ENCODE measurements around the gene CAMKK2. TPM values are rescaled to one million over a fixed set of nuclear protein-coding genes. Genes with fewer than 3 reads are reported as not detected.

CAMKK2 gene
- total RNA-seq, 2 experiments from 2014 or later, result 21.1 to 27.6 TPM

DNA sequence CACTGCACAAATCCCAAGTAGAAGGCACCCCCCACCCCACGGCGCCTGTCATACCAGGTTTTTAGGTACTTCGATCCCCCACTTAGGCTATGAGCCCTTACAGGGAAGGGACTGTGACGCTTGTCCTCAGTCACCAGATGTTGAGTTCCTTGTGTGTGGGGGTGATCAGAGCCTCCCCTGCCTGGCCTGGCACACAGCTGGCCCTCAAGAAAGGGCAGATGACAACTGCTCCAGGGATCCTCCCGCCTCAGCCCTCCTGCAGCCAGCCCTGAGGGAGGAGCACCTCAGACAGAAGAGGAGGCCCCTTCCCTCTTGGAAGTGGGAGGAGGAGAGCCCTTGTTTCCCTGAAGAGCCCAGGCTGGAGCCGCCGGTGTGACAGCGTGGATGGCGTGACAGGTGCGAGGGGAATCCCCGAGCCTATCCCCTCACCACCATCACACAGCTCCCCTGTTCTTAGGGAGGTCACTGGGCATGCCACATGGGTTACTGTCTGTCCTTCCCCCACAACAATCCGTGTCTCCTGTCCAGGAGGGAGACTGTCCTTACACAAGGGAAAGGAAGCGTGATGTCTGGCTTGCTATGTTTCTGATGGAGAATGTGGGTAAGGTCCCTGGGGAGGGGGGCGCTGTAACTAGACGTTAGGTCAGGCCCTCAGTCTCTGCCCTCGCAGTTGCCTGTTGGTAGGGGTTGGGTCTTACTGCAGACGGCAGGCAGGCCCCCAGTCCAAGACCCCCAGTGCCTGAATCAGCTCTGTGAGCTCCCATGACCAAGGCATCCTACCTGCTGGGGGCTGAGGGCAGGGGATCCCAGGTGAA lies 55.1 kb downstream of the CAMKK2 start:
- intact Hi-C loops (cut with micrococcal nuclease; ENCODE audit: unreplicated experiment), result no loop called here
- ChIA-PET POLR2A (no interaction called here), CTCF (ENCODE audit: unreplicated experiment) (no interaction called here)
- Histone ChIP-seq H3K4me1 (ENCODE audit: insufficient read depth, low read length, poor library complexity, severe bottlenecking) (no peaks in the 10 kb centered on the region), H3K79me2 (ENCODE audit: insufficient read depth, low read depth, low read length) (no peaks in the 10 kb centered on the region), H4K20me1 (ENCODE audit: insufficient read depth, low read length) (no peaks in the 10 kb centered on the region), H3K36me3 (ENCODE audit: insufficient read depth, low read length) (peaks cover 20% of the 10 kb centered on the region), H3K9me3 (ENCODE audit: low read length) (no peaks in the 10 kb centered on the region), H3K4me3 (ENCODE audit: low read depth, low read length, poor library complexity, severe bottlenecking) (no peak overlapping the region), H3K4me2 (ENCODE audit: low read length) (no peak overlapping the region; the same call in 1 of the 2 replicates), H2AFZ (ENCODE audit: low read length) (no peak overlapping the region), H3K27ac (ENCODE audit: low read depth, low read length, poor library complexity, severe bottlenecking) (no peak overlapping the region), H3K9me2 (ENCODE audit: insufficient read depth, low read length) (no peaks in the 10 kb centered on the region)
- TF ChIP-seq EZH2phosphoT487 (IDR thresholded peaks at IDR 0.05; ENCODE audit: borderline replicate concordance, low read depth, low read length), result no peak
- TF ChIP-seq CTCF (conservative IDR thresholded peaks at IDR 0.05; ENCODE audit: low read length), result no peak
- DNase-seq (ENCODE audit: low spot score), result no peak
- no TSS peak for BruUV-seq (replicated peaks)

DNA sequence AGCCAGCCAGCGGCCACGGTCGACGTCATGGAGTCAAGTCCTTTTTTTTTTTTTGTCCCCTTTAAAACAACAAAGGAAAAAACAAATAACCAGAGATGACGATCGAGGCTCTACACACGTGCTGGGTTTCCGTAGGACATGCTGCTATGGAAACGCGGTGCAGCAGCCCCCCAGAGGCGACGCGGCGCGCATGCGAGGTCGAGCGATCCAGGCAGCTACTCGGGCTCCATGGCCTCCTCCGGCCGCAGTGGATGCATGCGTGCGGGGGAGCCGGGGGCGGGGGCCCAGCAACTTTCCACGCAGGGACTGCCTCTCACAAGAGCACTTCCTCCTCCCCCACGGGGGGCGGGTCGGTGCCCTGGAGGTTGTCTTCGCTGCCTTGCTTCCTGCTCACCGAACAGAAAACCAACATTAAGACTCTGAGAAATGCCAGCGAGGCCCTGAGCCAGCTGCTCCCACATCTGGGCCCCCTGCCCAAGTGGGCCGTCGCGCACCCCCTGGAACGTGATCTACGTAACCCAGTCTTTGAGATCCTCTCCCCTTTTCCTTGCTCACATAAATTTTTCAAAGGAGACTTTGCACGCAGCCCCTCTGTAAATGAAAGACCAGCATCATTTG lies 55.9 kb downstream of the CAMKK2 start:
- intact Hi-C loops (cut with micrococcal nuclease; ENCODE audit: unreplicated experiment), result no loop called here
- no TSS peak for BruUV-seq (replicated peaks)
- Histone ChIP-seq H3K36me3 (ENCODE audit: insufficient read depth, low read length) (peaks cover 24% of the 10 kb centered on the region), H3K4me1 (ENCODE audit: insufficient read depth, low read length, poor library complexity, severe bottlenecking) (no peaks in the 10 kb centered on the region), H3K27ac (ENCODE audit: low read depth, low read length, poor library complexity, severe bottlenecking) (no peak overlapping the region), H3K79me2 (ENCODE audit: insufficient read depth, low read depth, low read length) (no peaks in the 10 kb centered on the region), H3K9me2 (ENCODE audit: insufficient read depth, low read length) (no peaks in the 10 kb centered on the region), H3K4me2 (ENCODE audit: low read length) (no peak overlapping the region; the same call in 1 of the 2 replicates), H3K4me3 (ENCODE audit: low read depth, low read length, poor library complexity, severe bottlenecking) (no peak overlapping the region), H3K9me3 (ENCODE audit: low read length) (no peaks in the 10 kb centered on the region), H4K20me1 (ENCODE audit: insufficient read depth, low read length) (no peaks in the 10 kb centered on the region), H2AFZ (ENCODE audit: low read length) (no peak overlapping the region)
- ChIA-PET POLR2A (interaction anchor here (0.5 kb wide), 1 partner anchor 365 kb away, joined by 4 read pairs; no protein-coding TSS in a partner anchor), CTCF (ENCODE audit: unreplicated experiment) (no interaction called here)
- no peak for DNase-seq (ENCODE audit: low spot score)
- TF ChIP-seq CTCF (conservative IDR thresholded peaks at IDR 0.05; ENCODE audit: low read length), result no peak
- TF ChIP-seq EZH2phosphoT487 (IDR thresholded peaks at IDR 0.05; ENCODE audit: borderline replicate concordance, low read depth, low read length), result no peak

GRCh38 chr12:121240062-121240420 lies 56.5 kb downstream of the CAMKK2 start:
- Histone ChIP-seq H3K4me3 (ENCODE audit: low read depth, low read length, poor library complexity, severe bottlenecking) (no peak overlapping the region), H4K20me1 (ENCODE audit: insufficient read depth, low read length) (no peaks in the 10 kb centered on the region), H3K4me2 (ENCODE audit: low read length) (no peak overlapping the region), H3K79me2 (ENCODE audit: insufficient read depth, low read depth, low read length) (no peaks in the 10 kb centered on the region), H3K9me3 (ENCODE audit: low read length) (no peaks in the 10 kb centered on the region), H3K9me2 (ENCODE audit: insufficient read depth, low read length) (no peaks in the 10 kb centered on the region), H3K4me1 (ENCODE audit: insufficient read depth, low read length, poor library complexity, severe bottlenecking) (no peaks in the 10 kb centered on the region), H2AFZ (ENCODE audit: low read length) (no peak overlapping the region), H3K27ac (ENCODE audit: low read depth, low read length, poor library complexity, severe bottlenecking) (no peak overlapping the region), H3K36me3 (ENCODE audit: insufficient read depth, low read length) (peaks cover 24% of the 10 kb centered on the region)
- TF ChIP-seq CTCF (conservative IDR thresholded peaks at IDR 0.05; ENCODE audit: low read length) (no peak), EZH2phosphoT487 (IDR thresholded peaks at IDR 0.05; ENCODE audit: borderline replicate concordance, low read depth, low read length) (no peak)
- POLR2A ChIA-PET, result interaction anchor here (0.5 kb wide), 1 partner anchor 365 kb away, joined by 4 read pairs; no protein-coding TSS in a partner anchor
- BruUV-seq (replicated peaks), result no TSS peak
- CTCF ChIA-PET (ENCODE audit: unreplicated experiment), result no interaction called here
- intact Hi-C loops (cut with micrococcal nuclease; ENCODE audit: unreplicated experiment), result no loop called here
- no peak for DNase-seq (ENCODE audit: low spot score)
